ENCODE data around the gene LCE2D. TPM values are rescaled to one million over a fixed set of nuclear protein-coding genes. Genes with fewer than 3 reads are reported as not detected.

Gene LCE2D
- not detected for total RNA-seq

GRCh38 chr1:152663098-152663497 is at the start of gene LCE2D:
Gene LCE2D (plus strand): TSS chr1:152663380. CDS start chr1:152664106, 726 bp downstream.
- intact Hi-C loops (cut with DNase I; ENCODE audit: low total_unique reads) (no loop called here), in situ Hi-C loops (cut with MboI; ENCODE audit: low sequenced_read_pairs in 4 of 4) (no loop called here)
- Histone ChIP-seq H3K36me3 (no peaks in the 10 kb centered on the region), H3K4me3 (no peak within 1 kb of the TSS), H3K27me3 (no peaks in the 10 kb centered on the region), H3K27ac (no peak within 1 kb of the TSS), H3K4me1 (no peaks in the 10 kb centered on the region), H3K9me3 (no peaks in the 10 kb centered on the region)
- DNase-seq (no peak), ATAC-seq (no peak)
- TF ChIP-seq CTCF (IDR thresholded peaks at IDR 0.05 in 4 of 5, conservative IDR thresholded peaks at IDR 0.05 in 1 of 5), result no peak
- TF ChIP-seq POLR2A (IDR thresholded peaks at IDR 0.05), result no peak

GRCh38 chr1:152613511-152613910 is 49.7 kb upstream of the LCE2D start, which contains the start of gene LCE3B:
Gene LCE3B (plus strand): TSS chr1:152613811. CDS start chr1:152613811, 0 bp downstream.
- no peaks in the 10 kb centered on the region for H3K36me3 ChIP-seq
- in situ Hi-C loops (cut with MboI; ENCODE audit: low sequenced_read_pairs in 4 of 4) (no loop called here), intact Hi-C loops (cut with DNase I; ENCODE audit: low total_unique reads) (no loop called here)
- no peaks in the 10 kb centered on the region for H3K9me3 ChIP-seq
- H3K27ac ChIP-seq, result no peak within 1 kb of the TSS
- H3K4me3 ChIP-seq, result no peak within 1 kb of the TSS
- DNase-seq (no peak), ATAC-seq (no peak)
- H3K27me3 ChIP-seq, result no peaks in the 10 kb centered on the region
- H3K4me1 ChIP-seq, result no peaks in the 10 kb centered on the region
- no peak for TF ChIP-seq POLR2A (IDR thresholded peaks at IDR 0.05)
- no peak for TF ChIP-seq CTCF (IDR thresholded peaks at IDR 0.05 in 4 of 5, conservative IDR thresholded peaks at IDR 0.05 in 1 of 5)

- in situ Hi-C loops (cut with MboI; ENCODE audit: low sequenced_read_pairs in 4 of 4) (loop anchor here in 1 of 4 donors (10.0 kb wide), 1 partner anchor 47 kb away; no protein-coding TSS in a partner anchor), intact Hi-C loops (cut with DNase I; ENCODE audit: low total_unique reads) (no loop called here)
- no peaks in the 10 kb centered on the region for H3K4me1 ChIP-seq
- no peak for TF ChIP-seq CTCF (IDR thresholded peaks at IDR 0.05 in 4 of 5, conservative IDR thresholded peaks at IDR 0.05 in 1 of 5)
- TF ChIP-seq POLR2A (IDR thresholded peaks at IDR 0.05), result no peak
- no peaks in the 10 kb centered on the region for H3K36me3 ChIP-seq
- ATAC-seq (no peak), DNase-seq (no peak)
- H3K27ac ChIP-seq, result no peak overlapping the region
- no peaks in the 10 kb centered on the region for H3K27me3 ChIP-seq
- no peaks in the 10 kb centered on the region for H3K9me3 ChIP-seq
- H3K4me3 ChIP-seq, result no peak overlapping the region
Observed at GRCh38 chr1:152621993-152622392, 41.2 kb upstream of the LCE2D start.

- no peak within 1 kb of the TSS for H3K4me3 ChIP-seq
- no peak for ATAC-seq
- TF ChIP-seq CTCF (IDR thresholded peaks at IDR 0.05 in 4 of 5, conservative IDR thresholded peaks at IDR 0.05 in 1 of 5), result no peak
- TF ChIP-seq POLR2A (IDR thresholded peaks at IDR 0.05), result no peak
- H3K36me3 ChIP-seq, result no peaks in the 10 kb centered on the region
- no peak within 1 kb of the TSS for H3K27ac ChIP-seq
- peak in 1 of 2 donors; percentile 18 for DNase-seq
- H3K9me3 ChIP-seq, result no peaks in the 10 kb centered on the region
- no peaks in the 10 kb centered on the region for H3K4me1 ChIP-seq
- intact Hi-C loops (cut with DNase I; ENCODE audit: low total_unique reads), result no loop called here
- no peaks in the 10 kb centered on the region for H3K27me3 ChIP-seq
- in situ Hi-C loops (cut with MboI; ENCODE audit: low sequenced_read_pairs in 4 of 4), result loop anchor here in 1 of 4 donors (10.0 kb wide), 1 partner anchor 48 kb away; no protein-coding TSS in a partner anchor
Observed at GRCh38 chr1:152622803-152623202, 40.4 kb upstream of the LCE2D start, which contains the start of gene LCE3A. Gene LCE3A (minus strand): TSS chr1:152623103. CDS start chr1:152623103, 0 bp downstream.
